ENCODE results near the gene HAGH. TPM values are rescaled to one million over a fixed set of nuclear protein-coding genes. Genes with fewer than 3 reads are reported as not detected.
"Not testable (repeated sequence)": the region's sequence is repeated elsewhere in the genome, so short reads cannot be mapped to it uniquely, and the experiment has no call there.

Gene HAGH
- total RNA-seq, 4 donors from 2014 or later: 124 to 245 (median 175) TPM

DNA sequence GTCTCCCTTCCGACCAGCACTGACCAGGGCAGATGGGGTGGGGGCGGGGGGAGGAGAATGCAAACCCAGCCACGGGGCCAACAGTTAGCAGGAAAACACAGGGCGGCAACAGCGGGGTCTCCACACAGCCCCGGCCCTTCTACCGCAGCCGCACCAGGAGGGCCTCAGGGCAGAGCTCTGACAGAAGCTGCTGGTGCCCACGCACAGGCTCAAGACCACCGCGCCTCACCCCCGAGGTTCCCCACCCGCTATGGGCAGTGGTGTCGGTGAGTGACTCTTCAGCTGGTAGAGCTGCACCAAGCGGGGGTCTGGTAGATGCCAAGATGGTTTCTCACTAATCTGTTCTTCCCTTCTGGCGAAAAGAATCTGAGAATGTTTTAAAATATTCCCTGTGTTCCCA is 16.1 kb downstream of the HAGH start:
- 96 to 100% methylated on average over 1 to 7 of the region's 16 CpGs for WGBS, 2 donors (ENCODE audit: low coverage in 1 of 2)
- ATAC-seq: no peak
- no peaks in the 10 kb centered on the region for H3K27me3 ChIP-seq
- TF ChIP-seq EP300 (IDR thresholded peaks at IDR 0.05): no peak
- H3K4me1 ChIP-seq: peaks cover 0 to 10% (median 0%) of the 10 kb centered on the region in 3 donors
- H3K4me3 ChIP-seq: no peak overlapping the region
- no peak overlapping the region for H3K27ac ChIP-seq
- peaks cover 0 to 82% of the 10 kb centered on the region in 2 donors for H3K36me3 ChIP-seq
- no peaks in the 10 kb centered on the region for H3K9me3 ChIP-seq

- peaks cover 0 to 80% of the 10 kb centered on the region in 2 donors for H3K36me3 ChIP-seq
- H3K27me3 ChIP-seq: no peaks in the 10 kb centered on the region
- H3K9me3 ChIP-seq: no peaks in the 10 kb centered on the region
- H3K4me1 ChIP-seq: peaks cover 0 to 10% (median 0%) of the 10 kb centered on the region in 3 donors
- TF ChIP-seq POLR2A (IDR thresholded peaks at IDR 0.05) (no peak), POLR2AphosphoS5 (IDR thresholded peaks at IDR 0.05) (no peak)
- H3K27ac ChIP-seq: no peak overlapping the region
- 94% methylated on average over 7 to 10 of the region's 16 CpGs for WGBS, 2 donors (ENCODE audit: low coverage in 1 of 2)
- H3K4me3 ChIP-seq: no peak overlapping the region
- no peak for ATAC-seq
Observed at GRCh38 chr16:1810106-1810505, 16.5 kb downstream of the HAGH start.

GRCh38 chr16:1809281-1809801 is 17.3 kb downstream of the HAGH start:
- H3K27me3 ChIP-seq: no peaks in the 10 kb centered on the region
- H3K9me3 ChIP-seq: no peaks in the 10 kb centered on the region
- no peak overlapping the region for H3K4me3 ChIP-seq
- peaks cover 0 to 10% (median 0%) of the 10 kb centered on the region in 3 donors for H3K4me1 ChIP-seq
- peaks cover 0 to 76% of the 10 kb centered on the region in 2 donors for H3K36me3 ChIP-seq
- no peak for TF ChIP-seq POLR2A (IDR thresholded peaks at IDR 0.05)
- no peak for TF ChIP-seq POLR2AphosphoS5 (IDR thresholded peaks at IDR 0.05)
- no peak for TF ChIP-seq EP300 (IDR thresholded peaks at IDR 0.05)
- no peak overlapping the region for H3K27ac ChIP-seq
- 85% methylated on average over 5 of the region's 28 CpGs; no CpG with 5 or more reads in 1 of the 2 donors for WGBS, 2 donors (ENCODE audit: low coverage in 1 of 2)
- ATAC-seq: no peak

DNA sequence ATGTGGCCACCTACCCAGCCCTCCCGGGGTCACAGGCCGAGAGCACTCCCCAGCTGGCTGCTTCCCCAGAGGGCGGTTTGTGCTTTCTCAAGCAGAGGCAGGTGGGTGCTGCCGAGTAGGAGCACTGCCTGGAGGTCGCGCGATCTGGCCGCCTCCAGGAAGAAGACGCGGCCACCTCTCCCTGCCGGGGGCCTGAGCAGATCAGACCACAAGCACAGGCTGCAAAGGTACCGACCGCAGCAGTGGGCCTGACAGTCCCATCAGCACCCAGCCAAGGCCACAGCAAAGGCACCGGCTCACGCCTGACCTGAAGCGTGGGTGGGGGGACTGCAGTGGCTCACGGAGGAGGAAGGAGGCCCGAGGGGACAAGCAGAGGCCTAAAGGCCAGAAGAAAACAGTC is 17.9 kb downstream of the HAGH start:
- H3K4me3 ChIP-seq: no peak overlapping the region
- peaks cover 0 to 74% of the 10 kb centered on the region in 2 donors for H3K36me3 ChIP-seq
- H3K27ac ChIP-seq: no peak overlapping the region
- WGBS, 2 donors (ENCODE audit: low coverage in 1 of 2): no CpG with 5 or more reads among the region's 18 CpGs
- H3K9me3 ChIP-seq: no peaks in the 10 kb centered on the region
- TF ChIP-seq POLR2A (IDR thresholded peaks at IDR 0.05) (no peak), EP300 (IDR thresholded peaks at IDR 0.05) (no peak), CTCF (IDR thresholded peaks at IDR 0.05) (no peak), POLR2AphosphoS5 (IDR thresholded peaks at IDR 0.05) (no peak)
- no peak for ATAC-seq
- peaks cover 0 to 10% (median 0%) of the 10 kb centered on the region in 3 donors for H3K4me1 ChIP-seq
- no peaks in the 10 kb centered on the region for H3K27me3 ChIP-seq

DNA sequence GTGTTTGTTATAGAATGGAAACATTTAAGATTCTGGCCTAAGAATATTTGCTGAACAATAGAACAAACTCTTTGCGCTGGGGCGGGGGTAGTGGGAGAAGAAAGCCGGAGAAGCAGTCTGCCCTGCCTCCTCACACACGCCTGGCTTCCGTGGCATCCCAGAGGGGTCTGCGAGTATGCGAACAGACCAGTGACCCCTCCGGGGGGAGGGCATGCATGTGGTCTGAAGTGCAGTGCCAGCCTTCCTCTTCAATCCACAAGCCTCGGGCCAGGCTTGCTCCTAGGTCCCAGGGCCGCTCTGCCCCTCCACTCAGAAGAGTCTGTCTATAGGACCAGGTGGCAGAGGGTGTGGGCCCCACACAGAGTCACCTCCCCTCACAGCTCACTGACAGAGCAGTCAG is 19.0 kb downstream of the HAGH start:
- Histone ChIP-seq H3K9me3 (no peaks in the 10 kb centered on the region), H3K27me3 (no peaks in the 10 kb centered on the region), H3K27ac (no peak overlapping the region), H3K4me1 (peaks cover 0 to 3% (median 0%) of the 10 kb centered on the region in 3 donors), H3K4me3 (no peak overlapping the region), H3K36me3 (peaks cover 0 to 66% of the 10 kb centered on the region in 2 donors)
- 83% methylated on average over 7 of the region's 10 CpGs; no CpG with 5 or more reads in 1 of the 2 donors for WGBS, 2 donors (ENCODE audit: low coverage in 1 of 2)
- ATAC-seq: no peak
- TF ChIP-seq CTCF (IDR thresholded peaks at IDR 0.05) (no peak), POLR2AphosphoS5 (IDR thresholded peaks at IDR 0.05) (no peak), POLR2A (IDR thresholded peaks at IDR 0.05) (no peak), EP300 (IDR thresholded peaks at IDR 0.05) (no peak)

DNA sequence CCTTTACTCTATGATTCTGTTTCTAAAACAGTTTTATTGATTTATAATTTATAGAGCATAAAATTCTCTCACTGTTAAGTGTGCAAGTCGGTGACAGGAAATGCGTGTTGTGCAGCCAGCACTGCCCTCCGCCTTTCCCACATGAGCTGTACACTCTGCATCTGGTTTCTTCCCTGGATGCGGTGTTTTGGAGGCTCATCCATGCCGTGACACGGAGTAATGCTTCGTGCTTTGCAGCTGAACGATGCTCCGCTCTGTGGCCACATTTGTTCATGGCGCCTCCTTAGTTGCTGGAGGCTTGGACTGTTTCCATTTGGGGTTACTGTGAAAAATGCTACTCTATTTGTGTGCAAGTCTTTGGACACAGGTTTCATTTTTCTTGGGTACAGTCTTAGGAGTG is 25.9 kb downstream of the HAGH start:
- 53 to 74% methylated on average over 10 of the region's 10 CpGs for WGBS, 2 donors (ENCODE audit: low coverage in 1 of 2)
- no peak for ATAC-seq
- no peak overlapping the region for H3K27ac ChIP-seq
- H3K9me3 ChIP-seq: peaks cover 0 to 6% (median 0%) of the 10 kb centered on the region in 3 donors
- no peaks in the 10 kb centered on the region for H3K27me3 ChIP-seq
- H3K4me1 ChIP-seq: no peaks in the 10 kb centered on the region
- peaks cover 0 to 12% of the 10 kb centered on the region in 2 donors for H3K36me3 ChIP-seq
- H3K4me3 ChIP-seq: no peak overlapping the region
- no peak for TF ChIP-seq CTCF (IDR thresholded peaks at IDR 0.05)
- no peak for TF ChIP-seq POLR2A (IDR thresholded peaks at IDR 0.05)
- TF ChIP-seq POLR2AphosphoS5 (IDR thresholded peaks at IDR 0.05): no peak
- TF ChIP-seq EP300 (IDR thresholded peaks at IDR 0.05): no peak

DNA sequence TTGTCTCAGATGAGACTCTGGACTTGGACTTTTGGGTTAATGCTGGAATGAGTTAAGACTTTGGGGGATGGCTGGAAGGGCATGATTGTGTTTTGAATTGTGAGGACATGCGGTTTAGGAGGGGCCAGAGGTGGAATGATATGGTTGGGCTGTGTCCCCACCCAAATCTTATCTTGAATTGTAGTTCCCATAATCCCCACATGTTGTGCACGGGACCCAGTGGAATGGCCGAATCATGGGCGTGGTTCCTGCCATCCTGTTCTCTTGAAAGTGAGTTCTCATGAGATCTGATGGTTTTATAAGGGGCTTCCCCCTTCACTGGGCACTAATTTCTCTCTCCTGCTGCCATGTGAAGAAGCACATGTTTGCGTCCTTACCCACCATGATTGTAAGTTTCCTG is 27.4 kb downstream of the HAGH start:
- H3K9me3 ChIP-seq, H3K36me3 ChIP-seq, H3K4me3 ChIP-seq, ATAC-seq, H3K27me3 ChIP-seq, H3K4me1 ChIP-seq, H3K27ac ChIP-seq: not testable (repeated sequence)
- WGBS, 2 donors (ENCODE audit: low coverage in 1 of 2): 94 to 100% methylated on average over 1 to 3 of the region's 5 CpGs
